ENCODE results near the gene PNPLA3. TPM values are rescaled to one million over a fixed set of nuclear protein-coding genes. Genes with fewer than 3 reads are reported as not detected.

The PNPLA3 gene
- total RNA-seq, 1 experiment from 2014 or later = 17.5 TPM

DNA sequence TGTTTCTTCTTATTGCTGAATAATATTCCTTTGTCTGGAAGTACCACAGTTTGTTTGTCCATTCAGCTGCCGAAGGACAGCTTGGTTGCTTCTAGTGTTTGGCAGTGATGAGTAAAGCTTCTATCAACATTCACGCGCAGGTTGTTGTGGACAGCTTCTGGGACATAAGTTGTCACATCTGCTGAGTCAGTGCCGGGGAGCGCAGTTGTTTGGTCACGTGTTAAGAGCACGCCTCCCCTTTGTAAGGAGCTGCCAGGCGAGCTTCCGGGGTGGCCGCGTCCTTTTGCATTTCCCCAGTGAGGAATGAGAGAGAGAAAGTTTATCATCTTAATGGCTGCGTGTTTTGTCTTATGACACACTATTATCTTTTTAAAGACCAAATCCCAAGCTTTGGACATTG is 61.9 kb downstream of the PNPLA3 start:
- Histone ChIP-seq H2BK15ac (ENCODE audit: low read depth, low read length) (no peak overlapping the region), H4K5ac (ENCODE audit: insufficient read length, low read depth, low read length) (no peak overlapping the region), H4K8ac (replicated peaks; ENCODE audit: insufficient read length, low read depth, low read length) (no peak overlapping the region), H3K14ac (ENCODE audit: insufficient read depth, low read length) (no peak overlapping the region), H3K27me3 (ENCODE audit: insufficient read depth, low read length) (no peaks in the 10 kb centered on the region), H3K4me2 (ENCODE audit: insufficient read depth, insufficient read length, low read length) (no peak overlapping the region), H2BK20ac (ENCODE audit: low read depth, low read length, poor library complexity, severe bottlenecking) (no peak overlapping the region), H3K79me2 (ENCODE audit: insufficient read depth, low read length) (no peaks in the 10 kb centered on the region), H3K9me3 (ENCODE audit: control insufficient read depth, low read depth, low read length) (no peaks in the 10 kb centered on the region), H2BK5ac (ENCODE audit: insufficient read length, low read length) (no peak overlapping the region), H3K23me2 (ENCODE audit: insufficient read length, low read depth, low read length, poor library complexity, severe bottlenecking) (no peaks in the 10 kb centered on the region), H3K9ac (ENCODE audit: extremely low read depth, insufficient read length, low read length) (no peak overlapping the region), H2AFZ (ENCODE audit: low read length) (no peak overlapping the region), H3T11ph (ENCODE audit: low read length) (no peak overlapping the region), H4K20me1 (ENCODE audit: control insufficient read depth, insufficient read depth, insufficient read length) (no peaks in the 10 kb centered on the region), H2BK12ac (ENCODE audit: insufficient read length, low read depth, low read length) (no peak overlapping the region), H3K18ac (ENCODE audit: insufficient read length, low read depth, low read length) (no peak overlapping the region), H3K4ac (ENCODE audit: low read depth, low read length) (no peak overlapping the region), H4K91ac (ENCODE audit: insufficient read length, low read depth, low read length) (no peak overlapping the region), H3K27ac (ENCODE audit: insufficient read length, low read depth, low read length) (no peak overlapping the region), H3K4me1 (ENCODE audit: insufficient read depth, low read length) (no peaks in the 10 kb centered on the region), H3K79me1 (ENCODE audit: insufficient read depth, low read depth, low read length, poor library complexity, severe bottlenecking) (no peaks in the 10 kb centered on the region), H2AK5ac (ENCODE audit: insufficient read length, low read length) (no peak overlapping the region), H3K23ac (ENCODE audit: insufficient read length, low read depth, low read length) (no peak overlapping the region), H3K56ac (ENCODE audit: insufficient read length, low read depth, low read length) (no peak overlapping the region), H2BK120ac (ENCODE audit: low read depth, low read length, poor library complexity, severe bottlenecking) (no peak overlapping the region)
- no peaks in the 10 kb centered on the region for H3K4me1 Mint-ChIP-seq
- H3K27ac Mint-ChIP-seq = peak overlapping the region in 2 of 3 experiments; percentile 44 to 83; a peak in 2 of 7 replicates
- no peak overlapping the region for H3K4me3 Mint-ChIP-seq
- peaks cover 13 to 71% (median 61%) of the 10 kb centered on the region in 3 experiments; a peak in 6 of 7 replicates for H3K36me3 Mint-ChIP-seq (ENCODE audit: insufficient read depth in 1 of 3, low read depth in 3 of 3)
- H3K27me3 Mint-ChIP-seq (ENCODE audit: low read depth) = no peaks in the 10 kb centered on the region
- no CpG with 5 or more reads among the region's 12 CpGs for WGBS (ENCODE audit: extremely low coverage, insufficient read length, low lambda C conversion rate)
- H3K9me3 Mint-ChIP-seq = no peaks in the 10 kb centered on the region
- TF ChIP-seq, protein P1, sequence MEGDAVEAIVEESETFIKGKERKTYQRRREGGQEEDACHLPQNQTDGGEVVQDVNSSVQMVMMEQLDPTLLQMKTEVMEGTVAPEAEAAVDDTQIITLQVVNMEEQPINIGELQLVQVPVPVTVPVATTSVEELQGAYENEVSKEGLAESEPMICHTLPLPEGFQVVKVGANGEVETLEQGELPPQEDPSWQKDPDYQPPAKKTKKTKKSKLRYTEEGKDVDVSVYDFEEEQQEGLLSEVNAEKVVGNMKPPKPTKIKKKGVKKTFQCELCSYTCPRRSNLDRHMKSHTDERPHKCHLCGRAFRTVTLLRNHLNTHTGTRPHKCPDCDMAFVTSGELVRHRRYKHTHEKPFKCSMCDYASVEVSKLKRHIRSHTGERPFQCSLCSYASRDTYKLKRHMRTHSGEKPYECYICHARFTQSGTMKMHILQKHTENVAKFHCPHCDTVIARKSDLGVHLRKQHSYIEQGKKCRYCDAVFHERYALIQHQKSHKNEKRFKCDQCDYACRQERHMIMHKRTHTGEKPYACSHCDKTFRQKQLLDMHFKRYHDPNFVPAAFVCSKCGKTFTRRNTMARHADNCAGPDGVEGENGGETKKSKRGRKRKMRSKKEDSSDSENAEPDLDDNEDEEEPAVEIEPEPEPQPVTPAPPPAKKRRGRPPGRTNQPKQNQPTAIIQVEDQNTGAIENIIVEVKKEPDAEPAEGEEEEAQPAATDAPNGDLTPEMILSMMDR (conservative IDR thresholded peaks at IDR 0.05) = no peak
- DNase-seq = no peak
